HG02981 (cell line): ENCODE measurements around the gene LPA.
"Not testable (repeated sequence)": the region's sequence is repeated elsewhere in the genome, so short reads cannot be mapped to it uniquely, and the experiment has no call there.

Experiments used
- ATAC-seq: cut with Tn5 transposase; IDR thresholded peaks from one replicate; pipeline ENCODE4 v1.9.1; 2021; ENCODE audit warnings: mild to moderate bottlenecking, moderate library complexity; ENCODE audit not compliant: unreplicated experiment

Gene LPA

GRCh38 chr6:160662429-160662828 is 1.6 kb downstream of the LPA start:
- no peak for ATAC-seq

- no peak for ATAC-seq
Measured at GRCh38 chr6:160661216-160661615, 2.9 kb downstream of the LPA start.

DNA sequence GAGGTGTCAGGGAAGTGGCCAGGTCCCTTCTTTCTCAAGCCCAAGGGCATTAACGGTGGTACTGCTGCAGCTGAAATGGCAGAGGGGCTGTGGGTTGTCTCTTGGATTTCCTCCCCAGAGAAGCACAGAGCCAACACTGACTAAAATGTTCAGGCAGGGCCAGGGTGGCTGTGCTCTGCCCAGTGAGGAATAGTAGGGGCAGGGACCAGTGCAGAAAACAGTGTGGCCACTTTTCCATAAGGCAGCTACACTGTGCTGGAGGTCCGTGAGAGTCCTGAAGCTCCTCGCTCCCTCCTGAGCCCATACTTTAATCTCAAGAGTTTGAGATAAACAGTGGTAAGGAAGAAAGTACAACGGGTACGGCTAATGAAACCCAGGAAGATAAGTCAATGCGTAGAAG is 4.5 kb downstream of the LPA start:
- no peak for ATAC-seq

- no peak for ATAC-seq
Measured at GRCh38 chr6:160634706-160635105, 29.4 kb downstream of the LPA start.

- ATAC-seq = no peak
Measured at GRCh38 chr6:160595838-160596832, 67.9 kb downstream of the LPA start.

DNA sequence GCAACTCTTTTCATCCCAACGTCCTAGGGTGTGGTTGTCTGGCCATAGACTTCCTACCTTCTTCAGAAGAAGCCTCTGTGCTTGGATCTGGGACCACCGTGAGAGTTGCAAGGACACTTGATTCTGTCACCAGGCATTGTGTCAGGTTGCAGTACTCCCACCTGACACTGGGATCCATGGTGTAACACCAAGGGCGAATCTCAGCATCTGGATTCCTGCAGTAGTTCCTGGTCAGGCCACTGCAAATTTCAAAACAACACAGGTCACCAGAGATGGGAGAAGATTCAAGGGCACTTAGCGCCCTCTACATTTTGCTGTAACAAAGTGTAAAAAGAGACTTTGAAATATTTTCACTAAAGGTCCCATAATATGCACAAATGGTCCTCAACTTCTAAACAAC is 68.8 kb downstream of the LPA start:
- ATAC-seq = not testable (repeated sequence)

- no peak for ATAC-seq
Measured at GRCh38 chr6:160586374-160586773, 77.7 kb downstream of the LPA start.

DNA sequence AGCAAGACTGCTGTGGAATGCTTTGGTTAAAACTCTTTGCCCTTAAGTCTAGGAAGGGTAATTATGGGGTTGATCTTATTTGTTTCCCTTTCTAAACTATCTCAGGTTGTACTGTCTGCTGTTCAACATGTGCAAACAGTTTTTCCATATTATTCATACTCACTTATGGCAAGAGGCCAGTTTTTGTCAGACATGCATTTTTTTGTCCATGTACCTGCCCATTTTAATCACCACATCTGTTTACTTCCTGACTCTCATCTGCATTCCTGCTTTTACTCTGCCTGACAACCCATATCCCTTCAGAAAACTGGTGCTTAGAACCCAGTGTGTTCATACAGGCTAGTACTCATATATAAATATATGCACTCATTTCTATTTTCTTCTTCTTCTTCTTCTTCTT is 80.3 kb downstream of the LPA start:
- ATAC-seq = no peak

DNA sequence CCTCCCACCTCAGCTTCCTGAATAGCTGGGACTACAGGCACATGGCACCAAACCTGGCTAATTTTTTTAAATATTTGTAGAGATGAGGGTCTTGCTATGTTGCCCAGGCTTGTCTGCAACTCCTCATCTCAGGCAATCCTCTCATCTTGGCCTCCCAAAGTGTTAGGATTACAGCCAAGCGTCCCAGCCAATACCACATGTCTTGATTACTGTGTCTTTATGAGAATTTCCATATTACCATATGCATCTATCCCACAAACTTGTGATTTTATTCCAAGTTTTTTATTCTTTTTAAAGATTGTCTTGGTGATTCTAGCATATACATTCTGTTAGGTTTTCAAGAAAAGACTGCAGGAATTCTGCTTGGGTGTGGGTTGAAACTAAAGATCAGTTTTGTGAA is 82.7 kb downstream of the LPA start:
- ATAC-seq = no peak

DNA sequence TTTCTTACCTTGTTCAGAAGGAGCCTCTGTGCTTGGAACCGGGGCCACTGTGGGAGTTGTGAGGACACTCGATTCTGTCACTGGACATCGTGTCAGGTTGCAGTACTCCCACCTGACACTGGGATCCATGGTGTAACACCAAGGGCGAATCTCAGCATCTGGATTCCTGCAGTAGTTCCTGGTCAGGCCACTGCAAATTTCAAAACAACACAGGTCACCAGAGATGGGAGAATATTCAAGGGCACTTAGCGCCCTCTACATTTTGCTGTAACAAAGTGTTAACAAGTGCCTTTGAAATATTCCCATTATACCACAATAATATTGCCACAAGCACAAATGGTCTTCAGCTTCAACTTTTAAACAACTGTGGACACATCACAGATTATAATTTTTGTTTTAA is 85.6 kb downstream of the LPA start:
- ATAC-seq = not testable (repeated sequence)

GRCh38 chr6:160573943-160574342 is 90.1 kb downstream of the LPA start:
- no peak for ATAC-seq

DNA sequence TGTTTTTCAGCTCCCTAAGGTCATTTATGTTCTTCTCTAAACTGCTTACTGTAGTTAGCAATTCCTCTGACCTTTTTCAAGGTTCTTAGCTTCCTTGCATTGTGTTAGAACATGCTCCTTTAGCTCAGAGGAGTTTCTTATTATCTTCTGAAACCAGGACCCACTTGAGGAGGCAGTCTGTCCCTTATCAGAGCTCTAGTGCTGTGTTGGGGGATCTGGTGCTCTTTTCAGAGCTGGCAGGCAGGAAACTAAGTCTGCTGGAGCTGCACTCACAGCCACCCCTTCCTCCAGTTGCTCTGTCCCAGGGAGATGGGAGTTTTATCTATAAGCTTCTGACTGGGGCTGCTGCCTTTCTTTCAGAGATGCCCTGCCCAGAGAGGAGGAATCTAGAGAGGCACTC is 92.9 kb downstream of the LPA start:
- not testable (repeated sequence) for ATAC-seq

GRCh38 chr6:160544802-160545201 is 119.3 kb downstream of the LPA start:
- ATAC-seq = no peak

DNA sequence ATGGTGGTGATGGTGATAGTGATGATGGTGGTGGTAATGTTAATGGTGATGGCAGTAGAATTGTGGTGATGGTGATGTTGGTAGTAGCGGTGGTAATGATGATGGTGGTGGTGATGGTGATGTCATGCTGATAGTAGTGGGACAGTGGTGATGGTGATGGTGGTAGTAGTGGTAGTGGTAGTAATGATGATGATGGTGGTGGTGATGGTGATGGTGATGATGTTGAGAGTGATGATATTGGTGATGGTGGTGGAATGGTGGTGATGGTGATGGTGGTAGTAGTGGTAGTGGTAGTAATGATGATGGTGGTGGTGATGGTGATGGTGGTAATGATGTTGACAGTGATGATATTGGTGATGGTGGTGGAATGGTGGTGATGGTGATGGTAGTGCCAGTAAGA is 128.8 kb downstream of the LPA start:
- ATAC-seq = no peak

DNA sequence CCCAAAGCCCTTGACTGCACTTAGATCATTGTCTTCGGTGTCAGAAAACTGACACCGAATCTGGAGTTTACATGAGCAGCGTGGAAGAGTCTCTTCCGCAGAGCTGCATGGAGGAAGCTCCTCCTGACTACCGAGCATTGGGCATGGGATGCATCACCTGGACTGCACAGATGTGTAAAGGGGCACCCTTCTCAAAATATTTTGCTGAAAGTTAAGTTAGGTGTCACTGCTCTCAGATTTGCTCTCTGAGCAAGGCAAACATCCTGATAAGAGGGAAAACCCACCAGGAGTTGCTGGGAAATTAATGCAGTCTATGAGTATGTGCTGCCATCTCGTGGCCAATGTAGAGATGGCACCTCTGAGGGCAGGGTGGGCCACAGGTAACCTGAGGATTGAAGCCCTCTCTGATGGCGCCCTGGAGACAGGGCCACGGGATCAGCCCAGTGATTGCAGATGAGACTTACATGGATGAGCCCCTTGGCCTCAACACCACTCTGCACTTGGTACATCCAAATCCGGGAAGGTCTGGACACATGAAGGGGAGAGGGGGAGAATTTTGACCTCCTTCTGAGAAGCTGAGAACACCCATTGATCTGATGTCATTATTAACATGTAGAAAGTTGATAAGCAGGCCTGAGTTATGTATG is 129.9 kb downstream of the LPA start:
- peak; percentile 75 for ATAC-seq

- ATAC-seq = no peak
Measured at GRCh38 chr6:160532315-160532714, 131.8 kb downstream of the LPA start.

DNA sequence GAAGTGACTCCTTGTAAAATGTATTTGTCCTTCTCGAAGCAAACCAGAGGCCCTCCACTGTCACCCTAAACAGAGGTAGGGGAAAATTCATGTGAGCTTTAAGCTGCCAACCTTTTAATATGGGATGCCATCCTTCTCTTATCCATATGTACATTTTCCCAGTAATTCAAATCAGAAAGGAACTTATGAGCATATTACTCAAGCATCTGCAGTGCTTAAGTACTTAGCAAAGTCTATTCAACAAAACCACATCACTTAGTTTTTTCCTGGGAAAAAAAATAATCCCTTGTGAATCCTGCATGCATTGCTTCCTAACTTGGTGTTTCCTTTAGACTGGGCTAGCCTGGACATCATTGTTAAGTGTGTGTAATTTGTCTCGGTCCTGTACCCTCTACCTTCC is 132.2 kb downstream of the LPA start:
- no peak for ATAC-seq

DNA sequence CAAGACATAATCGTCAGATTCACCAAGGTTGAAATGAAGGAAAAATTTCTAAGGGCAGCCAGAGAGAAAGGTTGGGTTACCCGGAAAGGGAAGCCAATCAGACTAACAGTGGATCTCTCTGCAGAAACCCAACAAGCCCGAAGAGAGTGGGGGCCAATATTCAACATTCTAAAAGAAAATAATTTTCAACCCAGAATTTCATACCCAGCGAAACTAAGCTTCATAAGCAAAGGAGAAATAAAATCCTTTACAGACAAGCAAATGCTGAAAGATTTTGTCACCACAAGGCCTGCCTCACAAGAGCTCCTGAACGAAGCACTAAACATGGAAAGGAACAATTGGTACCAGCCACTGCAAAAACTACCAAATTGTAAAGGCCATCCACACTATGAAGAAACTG is 134.6 kb downstream of the LPA start:
- ATAC-seq = not testable (repeated sequence)

DNA sequence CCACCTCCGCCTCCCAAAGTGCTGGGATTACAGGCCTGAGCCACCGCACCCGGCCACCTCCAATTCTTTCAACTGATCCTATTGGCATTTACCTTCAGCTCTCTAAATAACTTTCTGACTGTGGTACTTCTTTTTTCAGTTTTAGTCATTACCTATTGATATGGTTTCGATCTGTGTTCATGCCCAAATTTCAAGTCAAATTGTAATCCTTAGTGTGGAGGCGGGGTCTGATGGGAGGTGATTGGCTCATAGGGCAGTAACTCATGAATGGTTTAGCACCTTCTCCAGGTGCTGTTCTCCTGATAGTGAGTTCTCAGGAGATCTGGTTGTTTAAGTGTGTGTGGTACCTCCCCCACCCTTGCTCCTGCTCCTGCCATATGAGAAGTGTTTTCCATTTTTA is 140.9 kb downstream of the LPA start:
- ATAC-seq = no peak

DNA sequence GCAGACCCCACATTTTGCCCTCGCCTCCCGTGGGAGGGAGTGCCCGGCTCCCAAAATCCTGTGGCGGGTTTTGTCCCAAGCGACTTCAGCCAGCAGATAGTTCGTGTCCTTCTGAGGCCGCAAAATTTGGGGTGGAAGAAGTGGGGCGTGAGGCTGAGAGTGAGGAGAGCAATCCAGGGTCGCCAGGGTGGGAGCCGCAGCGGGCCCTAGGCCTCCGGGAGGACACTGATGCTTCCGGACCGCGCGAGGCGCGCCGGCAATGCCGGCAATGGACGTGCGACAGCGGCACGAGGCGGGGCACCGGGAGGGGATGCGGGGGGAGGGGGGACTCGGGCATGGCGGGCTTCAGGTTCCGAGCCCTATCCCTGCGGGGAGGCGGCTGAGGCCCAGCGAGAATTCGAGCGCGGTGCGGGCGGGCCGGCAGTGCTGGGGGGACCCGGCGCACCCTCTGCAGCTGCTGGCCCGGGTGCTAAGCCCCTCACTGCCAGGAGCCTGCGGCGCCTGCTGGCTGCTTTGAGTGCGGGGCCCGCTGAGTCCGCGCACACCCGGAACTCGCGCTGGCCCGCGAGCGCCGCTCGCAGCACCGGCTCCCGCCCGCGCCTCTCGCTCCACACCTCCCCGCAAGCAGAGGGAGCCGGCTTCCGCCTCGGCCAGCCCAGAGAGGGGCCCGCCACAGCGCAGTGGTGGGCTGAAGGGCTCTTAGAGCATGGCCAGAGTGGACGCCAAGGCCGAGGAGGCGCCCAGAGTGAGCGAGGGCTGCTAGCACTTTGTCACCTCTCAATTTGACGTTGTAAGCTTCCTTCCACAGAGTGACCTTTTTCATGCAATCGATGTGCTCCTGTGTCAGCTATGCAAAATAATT is 143.8 kb downstream of the LPA start:
- ATAC-seq = peak; percentile 68

- peak; percentile 81 for ATAC-seq
Measured at GRCh38 chr6:160519603-160520042, 144.5 kb downstream of the LPA start.
